HEK293 (cell line): ENCODE measurements around the gene CDON.
"Not testable (repeated sequence)": the region's sequence is repeated elsewhere in the genome, so short reads cannot be mapped to it uniquely, and the experiment has no call there.

ENCODE experiments used
- CTCF ChIA-PET: fragments of 350-600 bp; formaldehyde crosslinking; extraction: SDS; loops from one replicate; lab custom pipeline; 2021; ENCODE audit warnings: antibody characterized with exemption; lab: Yijun Ruan, JAX
- POLR2A ChIA-PET: fragments of 300-600 bp; formaldehyde crosslinking; extraction: SDS; loops from one replicate; lab custom pipeline; 2020; ENCODE audit warnings: antibody characterized with exemption, inconsistent platforms; lab: Yijun Ruan, JAX
- H3K27ac ChIP-seq: fragments of 200-500 bp; sonication (Bioruptor generic); 2 replicates; pipeline ENCODE4 v1.5.1; 2014; ENCODE audit warnings: low read depth, low read length, control low read depth, inconsistent platforms; ENCODE audit errors: extremely low read depth
- H3K36me3 ChIP-seq, 2 experiments: fragments of 200-500 bp in 1 of 2; sonication (Bioruptor generic) in 1 of 2; 1 replicate in 1 of 2; 2 replicates in 1 of 2; pipeline ENCODE4 v1.5.1; 2014 to 2017; ENCODE audit warnings: inconsistent platforms in 2 of 2, low read length in 2 of 2; ENCODE audit not compliant: control insufficient read depth in 2 of 2, insufficient read depth in 1 of 2
- H3K4me1 ChIP-seq: fragments of 200-500 bp; sonication (Bioruptor generic); 2 replicates; pipeline ENCODE4 v1.5.1; 2014; ENCODE audit warnings: mild to moderate bottlenecking, low read length, inconsistent platforms; ENCODE audit not compliant: control insufficient read depth, insufficient read depth
- H3K4me3 ChIP-seq: 2 replicates; pipeline ENCODE4 v1.5.1; 2011; ENCODE audit warnings: low read depth, mild to moderate bottlenecking, control low read depth, low read length, moderate library complexity
- H3K9me3 ChIP-seq: fragments of 200-500 bp; sonication (Bioruptor generic); 2 replicates; pipeline ENCODE4 v1.5.1; 2014; ENCODE audit warnings: low read depth, low read length, inconsistent platforms; ENCODE audit not compliant: control insufficient read depth, insufficient read depth
- HIC1 ChIP-seq: fragments of 450-650 bp; formaldehyde crosslinking; IDR thresholded peaks from 2 replicates; pipeline ENCODE4 v1.5.1; 2016; ENCODE audit warnings: missing biosample characterization, missing genetic modification characterization
- PRDM2 ChIP-seq: fragments of 450-650 bp; formaldehyde crosslinking; IDR thresholded peaks from 2 replicates; pipeline ENCODE4 v1.5.1; 2016; ENCODE audit warnings: missing biosample characterization, missing genetic modification characterization, borderline replicate concordance
- SETDB1 ChIP-seq: IDR thresholded peaks from one replicate; pipeline ENCODE4 v1.6.1; 2017; ENCODE audit warnings: mild to moderate bottlenecking, low read length, moderate library complexity, mixed read lengths; ENCODE audit not compliant: insufficient read length
- ZBTB11 ChIP-seq: fragments of 450-650 bp; formaldehyde crosslinking; conservative IDR thresholded peaks from 2 replicates; pipeline ENCODE4 v1.5.1; 2016; ENCODE audit warnings: low read depth, missing biosample characterization, missing genetic modification characterization
- ZBTB21 ChIP-seq: fragments of 450-650 bp; formaldehyde crosslinking; IDR thresholded peaks from 2 replicates; pipeline ENCODE4 v1.5.1; 2017; ENCODE audit warnings: missing biosample characterization, missing genetic modification characterization
- ZBTB6 ChIP-seq: fragments of 450-650 bp; formaldehyde crosslinking; IDR thresholded peaks from 2 replicates; pipeline ENCODE4 v1.5.1; 2017; ENCODE audit warnings: missing biosample characterization, missing genetic modification characterization
- ZBTB8A ChIP-seq: fragments of 450-650 bp; formaldehyde crosslinking; IDR thresholded peaks from 2 replicates; pipeline ENCODE4 v1.5.1; 2016; ENCODE audit warnings: missing biosample characterization, missing genetic modification characterization
- ZNF114 ChIP-seq: fragments of 450-650 bp; formaldehyde crosslinking; IDR thresholded peaks from 2 replicates; pipeline ENCODE4 v1.5.0; 2017; ENCODE audit warnings: missing biosample characterization, missing genetic modification characterization
- ZNF140 ChIP-seq: fragments of 450-650 bp; formaldehyde crosslinking; IDR thresholded peaks from 2 replicates; pipeline ENCODE4 v1.5.1; 2016; ENCODE audit warnings: missing biosample characterization, missing genetic modification characterization
- ZNF266 ChIP-seq: fragments of 450-650 bp; formaldehyde crosslinking; IDR thresholded peaks from 2 replicates; pipeline ENCODE4 v1.5.1; 2016; ENCODE audit warnings: missing biosample characterization, missing genetic modification characterization, low read depth
- ZNF394 ChIP-seq: fragments of 450-650 bp; formaldehyde crosslinking; IDR thresholded peaks from 2 replicates; pipeline ENCODE4 v1.5.1; 2016; ENCODE audit warnings: missing biosample characterization, missing genetic modification characterization, mild to moderate bottlenecking, moderate library complexity, borderline replicate concordance
- ZNF518A ChIP-seq: fragments of 450-650 bp; formaldehyde crosslinking; conservative IDR thresholded peaks from 2 replicates; pipeline ENCODE4 v1.5.1; 2016; ENCODE audit warnings: low read depth, missing biosample characterization, missing genetic modification characterization
- ZNF555 ChIP-seq: fragments of 450-650 bp; formaldehyde crosslinking; conservative IDR thresholded peaks from 2 replicates; pipeline ENCODE4 v1.5.1; 2017; ENCODE audit warnings: missing biosample characterization, mild to moderate bottlenecking, missing genetic modification characterization, inconsistent platforms
- ZNF558 ChIP-seq: fragments of 450-650 bp; formaldehyde crosslinking; IDR thresholded peaks from 2 replicates; pipeline ENCODE4 v1.5.1; 2016; ENCODE audit warnings: missing biosample characterization, missing genetic modification characterization
- ZNF623 ChIP-seq: fragments of 450-650 bp; formaldehyde crosslinking; IDR thresholded peaks from 2 replicates; pipeline ENCODE4 v1.5.1; 2016; ENCODE audit warnings: missing biosample characterization, missing genetic modification characterization
- ZNF629 ChIP-seq: fragments of 450-650 bp; formaldehyde crosslinking; IDR thresholded peaks from 2 replicates; pipeline ENCODE4 v1.5.1; 2017; ENCODE audit warnings: missing biosample characterization, missing genetic modification characterization
- ZNF677 ChIP-seq: fragments of 450-650 bp; IDR thresholded peaks from 2 replicates; pipeline ENCODE4 v1.5.0; 2018; ENCODE audit warnings: missing biosample characterization, mild to moderate bottlenecking, missing genetic modification characterization, moderate library complexity
- ZXDB ChIP-seq: fragments of 450-650 bp; formaldehyde crosslinking; IDR thresholded peaks from 2 replicates; pipeline ENCODE4 v1.5.1; 2016; ENCODE audit warnings: missing biosample characterization, missing genetic modification characterization

Gene CDON

GRCh38 chr11:126029237-126029636, 33.4 kb downstream of the CDON start (continued):
- no peak for TF ChIP-seq PRDM2 (tag by site-specific recombination)
- no peak for TF ChIP-seq SETDB1
- TF ChIP-seq ZBTB6 (tag by site-specific recombination), result no peak
- TF ChIP-seq HIC1 (tag by site-specific recombination), result no peak
- no peak for TF ChIP-seq ZNF677 (tag by site-specific recombination)
- TF ChIP-seq ZNF114, result no peak
- no peak for TF ChIP-seq ZNF266 (tag by site-specific recombination)

- H3K4me3 ChIP-seq, H3K9me3 ChIP-seq, POLR2A ChIA-PET, H3K4me1 ChIP-seq, H3K27ac ChIP-seq, CTCF ChIA-PET, H3K36me3 ChIP-seq: not testable (repeated sequence)
- TF ChIP-seq ZNF518A (tag by site-specific recombination) (peak; percentile 85), ZBTB11 (tag by site-specific recombination) (peak; percentile 68), ZNF558 (peak; percentile 52; the same call in 1 of the 2 replicates), ZNF394 (tag by site-specific recombination) (peak; percentile 88), ZNF140 (peak; percentile 52; the same call in 1 of the 2 replicates), ZBTB8A (tag by site-specific recombination) (peak; percentile 60; the same call in 1 of the 2 replicates), ZXDB (tag by site-specific recombination) (peak; percentile 57; the same call in 1 of the 2 replicates), ZNF266 (tag by site-specific recombination) (0 out of 2 replicates have a peak, but pooled peaks have one; percentile 19), ZNF629 (tag by site-specific recombination) (0 out of 2 replicates have a peak, but pooled peaks have one; percentile 37), ZBTB21 (tag by site-specific recombination) (0 out of 2 replicates have a peak, but pooled peaks have one; percentile 16), ZNF623 (peak; percentile 55), ZNF555 (tag by site-specific recombination) (peak; percentile 60)
Observed at GRCh38 chr11:126028534-126028933, 34.1 kb downstream of the CDON start.
